Nephron progenitor cell (in vitro differentiated cells): ENCODE measurements around the gene CFAP73.

Experiments used
- DNase-seq: peaks from one replicate; pipeline ENCODE4 v3.0.0; 2021
- H3K27ac Mint-ChIP-seq: 2 replicates; pipeline ENCODE4 v1.8.0; 2021; ENCODE audit warnings: mild to moderate bottlenecking, moderate library complexity, mixed read lengths
- H3K27me3 Mint-ChIP-seq: 2 replicates; pipeline ENCODE4 v1.8.0; 2021; ENCODE audit warnings: mild to moderate bottlenecking, low read depth, mixed read lengths; ENCODE audit not compliant: poor library complexity
- H3K36me3 Mint-ChIP-seq: 2 replicates; pipeline ENCODE4 v1.8.0; 2021; ENCODE audit warnings: low read depth, mixed read lengths
- H3K4me1 Mint-ChIP-seq: 2 replicates; pipeline ENCODE4 v1.8.0; 2021; ENCODE audit warnings: mixed read lengths
- H3K4me3 Mint-ChIP-seq: 2 replicates; pipeline ENCODE4 v1.8.0; 2021; ENCODE audit warnings: mild to moderate bottlenecking, moderate library complexity, mixed read lengths
- H3K9me3 Mint-ChIP-seq: 2 replicates; pipeline ENCODE4 v1.8.0; 2021; ENCODE audit warnings: mild to moderate bottlenecking, moderate library complexity, mixed read lengths
- TF ChIP-seq, protein P1 (sequence below): fragments of 200-600 bp; sonication (generic); IDR thresholded peaks from 2 replicates; pipeline ENCODE4 v1.5.0; 2021; ENCODE audit warnings: antibody characterized with exemption

The CFAP73 gene

DNA sequence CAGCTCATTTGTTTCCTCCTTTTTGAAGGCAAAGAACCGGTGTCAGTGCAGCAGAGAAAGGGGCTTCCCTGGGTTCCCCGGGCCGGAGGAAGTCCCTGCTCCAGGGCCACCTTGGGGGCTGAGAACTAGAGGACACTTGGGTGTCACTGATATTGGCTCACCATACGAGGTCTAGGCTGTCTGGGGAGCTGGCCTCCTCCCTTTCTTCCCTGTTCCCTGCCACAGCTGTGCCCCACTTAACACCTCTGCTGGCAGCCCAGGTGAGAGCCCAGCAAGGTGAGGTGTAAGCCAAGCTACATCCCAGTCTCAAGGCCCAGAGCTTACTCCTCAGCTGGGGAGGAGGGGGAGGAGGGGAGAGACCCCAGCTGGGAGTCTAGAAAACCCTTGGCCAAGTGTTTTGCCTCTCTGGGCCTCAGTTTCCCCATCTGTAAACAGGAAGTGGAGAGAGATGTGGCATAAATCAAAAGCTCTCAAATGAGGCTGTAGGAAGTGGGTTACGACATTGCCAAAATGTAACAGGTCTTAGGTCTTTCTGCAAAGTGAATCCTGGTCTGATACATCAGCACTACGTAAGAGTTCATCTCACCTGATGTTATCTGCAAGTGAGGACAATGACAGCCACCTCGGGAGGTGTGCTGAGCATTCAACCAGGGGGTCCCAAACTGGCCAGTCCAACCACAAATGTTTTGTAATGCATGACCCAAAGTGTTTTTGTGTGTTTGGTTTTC lies 39.5 kb upstream of the CFAP73 start:
- TF ChIP-seq, protein P1, sequence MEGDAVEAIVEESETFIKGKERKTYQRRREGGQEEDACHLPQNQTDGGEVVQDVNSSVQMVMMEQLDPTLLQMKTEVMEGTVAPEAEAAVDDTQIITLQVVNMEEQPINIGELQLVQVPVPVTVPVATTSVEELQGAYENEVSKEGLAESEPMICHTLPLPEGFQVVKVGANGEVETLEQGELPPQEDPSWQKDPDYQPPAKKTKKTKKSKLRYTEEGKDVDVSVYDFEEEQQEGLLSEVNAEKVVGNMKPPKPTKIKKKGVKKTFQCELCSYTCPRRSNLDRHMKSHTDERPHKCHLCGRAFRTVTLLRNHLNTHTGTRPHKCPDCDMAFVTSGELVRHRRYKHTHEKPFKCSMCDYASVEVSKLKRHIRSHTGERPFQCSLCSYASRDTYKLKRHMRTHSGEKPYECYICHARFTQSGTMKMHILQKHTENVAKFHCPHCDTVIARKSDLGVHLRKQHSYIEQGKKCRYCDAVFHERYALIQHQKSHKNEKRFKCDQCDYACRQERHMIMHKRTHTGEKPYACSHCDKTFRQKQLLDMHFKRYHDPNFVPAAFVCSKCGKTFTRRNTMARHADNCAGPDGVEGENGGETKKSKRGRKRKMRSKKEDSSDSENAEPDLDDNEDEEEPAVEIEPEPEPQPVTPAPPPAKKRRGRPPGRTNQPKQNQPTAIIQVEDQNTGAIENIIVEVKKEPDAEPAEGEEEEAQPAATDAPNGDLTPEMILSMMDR = no peak
- H3K36me3 Mint-ChIP-seq = no peaks in the 10 kb centered on the region
- no peak for DNase-seq
- peaks cover 3% of the 10 kb centered on the region for H3K4me1 Mint-ChIP-seq
- H3K4me3 Mint-ChIP-seq = no peak overlapping the region
- H3K27ac Mint-ChIP-seq = no peak overlapping the region
- peaks cover 37% of the 10 kb centered on the region for H3K27me3 Mint-ChIP-seq
- no peaks in the 10 kb centered on the region for H3K9me3 Mint-ChIP-seq

DNA sequence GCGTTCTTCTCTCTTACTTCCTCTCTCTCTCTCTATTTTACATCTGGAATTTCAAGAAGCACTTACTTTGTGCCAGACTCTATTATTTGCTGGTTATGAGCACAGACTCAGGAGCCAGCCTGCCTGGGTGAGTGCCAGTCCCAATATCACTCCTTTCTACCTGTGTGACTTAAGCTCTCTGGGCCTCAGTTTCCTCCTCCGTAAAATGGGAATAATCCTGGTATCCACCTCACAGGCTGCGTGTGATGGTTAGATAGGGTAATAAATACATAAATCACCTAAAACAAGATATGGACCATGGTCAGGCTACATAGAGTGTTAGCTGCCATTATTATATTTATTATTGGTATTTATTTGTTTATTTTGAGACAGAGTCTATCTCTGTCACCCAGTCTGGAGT lies 38.3 kb upstream of the CFAP73 start:
- Mint-ChIP-seq H3K9me3 (no peaks in the 10 kb centered on the region), H3K27me3 (peaks cover 31% of the 10 kb centered on the region), H3K36me3 (no peaks in the 10 kb centered on the region), H3K4me3 (no peak overlapping the region), H3K4me1 (peaks cover 3% of the 10 kb centered on the region), H3K27ac (no peak overlapping the region)
- no peak for DNase-seq
- TF ChIP-seq, protein P1 = no peak

DNA sequence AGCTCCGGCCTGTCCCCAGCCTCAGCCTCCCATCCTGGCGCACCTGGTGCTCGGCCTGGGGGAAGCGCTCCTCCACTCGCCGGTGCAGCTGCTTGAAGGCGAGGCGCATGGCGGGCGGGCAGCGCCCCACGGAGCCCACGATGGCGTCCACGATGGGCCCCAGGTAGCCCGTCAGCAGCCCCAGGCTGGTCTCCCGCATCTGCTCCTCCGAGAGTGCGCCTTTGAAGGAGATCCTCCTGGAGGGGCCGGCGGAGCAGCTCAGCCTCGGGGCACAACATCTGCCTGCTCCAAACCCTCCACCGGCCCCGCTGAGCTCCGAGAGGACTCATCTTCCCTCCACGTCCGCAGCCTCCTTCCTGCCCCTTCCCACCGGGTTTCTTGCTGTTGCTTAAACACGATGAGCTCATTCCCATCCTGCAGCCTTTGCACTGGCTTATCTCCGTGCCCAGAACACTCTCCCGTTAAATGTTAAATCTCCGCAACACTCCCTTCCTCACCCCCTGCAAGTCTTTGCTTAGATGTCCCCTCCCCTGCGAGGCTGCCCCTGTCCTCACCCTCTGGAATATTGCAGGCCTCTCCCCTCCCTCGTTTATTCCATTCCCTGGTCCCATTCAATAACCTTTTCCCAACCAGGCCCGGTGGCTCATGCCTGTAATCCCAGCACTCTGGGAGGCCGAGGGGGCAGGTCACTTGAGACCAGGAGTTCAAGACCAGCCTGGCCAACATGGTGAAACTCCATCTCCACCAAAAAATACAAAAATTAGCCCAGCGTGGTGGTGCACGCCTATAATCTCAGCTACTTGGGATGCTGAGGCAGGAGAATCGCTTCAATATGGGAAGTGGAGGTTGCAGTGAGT lies 37.3 kb upstream of the CFAP73 start:
- Mint-ChIP-seq H3K36me3 (no peaks in the 10 kb centered on the region), H3K27ac (no peak overlapping the region), H3K27me3 (peaks cover 21% of the 10 kb centered on the region), H3K4me1 (peaks cover 3% of the 10 kb centered on the region), H3K9me3 (no peaks in the 10 kb centered on the region), H3K4me3 (no peak overlapping the region)
- no peak for DNase-seq
- TF ChIP-seq, protein P1 = no peak

DNA sequence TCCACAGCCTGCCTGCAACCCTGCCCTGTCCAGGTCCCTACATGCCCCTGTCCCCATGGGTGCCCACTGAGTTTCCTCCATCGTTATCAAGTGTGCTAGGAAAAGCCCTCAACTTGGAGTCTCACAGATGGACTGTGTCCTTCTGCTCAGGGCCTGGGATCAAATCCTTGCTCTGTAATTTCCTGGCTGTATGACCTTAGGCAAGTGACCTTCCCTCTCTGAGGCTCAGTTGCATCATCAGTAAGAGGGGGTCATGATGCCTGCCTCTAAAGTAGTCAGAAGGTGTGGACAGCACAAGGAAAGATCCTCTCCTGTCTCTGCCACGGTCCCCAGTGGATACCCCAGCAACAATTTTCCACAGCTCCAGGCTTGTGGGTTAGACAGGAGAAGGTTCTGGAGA lies 36.1 kb upstream of the CFAP73 start:
- no peak for DNase-seq
- TF ChIP-seq, protein P1 = no peak
- H3K4me1 Mint-ChIP-seq = peaks cover 3% of the 10 kb centered on the region
- H3K9me3 Mint-ChIP-seq = no peaks in the 10 kb centered on the region
- H3K27ac Mint-ChIP-seq = no peak overlapping the region
- no peaks in the 10 kb centered on the region for H3K36me3 Mint-ChIP-seq
- no peak overlapping the region for H3K4me3 Mint-ChIP-seq
- H3K27me3 Mint-ChIP-seq = peaks cover 16% of the 10 kb centered on the region

DNA sequence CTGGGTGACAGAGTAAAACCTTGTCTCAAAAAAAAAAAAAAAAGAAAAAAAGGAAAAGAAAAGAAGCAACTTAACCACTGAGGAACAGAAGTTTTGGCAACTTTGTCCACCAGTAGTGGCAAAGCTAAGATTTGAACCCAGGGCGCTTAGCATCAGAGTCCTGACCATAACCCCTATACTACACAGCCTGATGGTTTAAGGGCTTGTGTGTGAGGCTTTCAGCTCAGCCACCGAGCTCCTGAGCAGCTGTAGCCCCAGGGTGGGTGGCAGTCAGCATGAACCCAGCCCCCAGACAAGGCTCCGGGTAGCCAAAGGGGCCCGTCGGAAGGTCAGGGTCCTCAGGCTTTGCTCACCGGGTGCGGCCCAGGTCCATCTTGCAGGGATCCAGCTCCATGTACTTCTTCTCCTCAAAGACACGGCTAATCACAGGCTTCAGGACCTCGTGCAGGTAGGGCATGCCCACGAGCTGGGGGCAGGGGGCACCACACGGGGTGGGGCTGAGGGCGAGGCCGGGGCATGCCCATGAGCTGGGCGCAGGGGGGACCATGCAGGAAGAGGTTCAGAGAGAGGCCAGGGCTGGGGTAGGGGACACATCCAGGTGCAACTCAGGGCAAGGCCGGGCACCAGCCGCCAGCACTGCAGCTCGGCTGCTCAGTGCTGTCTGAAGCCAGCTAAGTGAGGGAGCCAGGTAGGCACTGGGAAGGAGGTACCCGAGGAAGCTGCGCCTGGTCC lies 34.9 kb upstream of the CFAP73 start:
- no peak overlapping the region for H3K27ac Mint-ChIP-seq
- no peaks in the 10 kb centered on the region for H3K36me3 Mint-ChIP-seq
- no peak overlapping the region for H3K4me3 Mint-ChIP-seq
- peaks cover 16% of the 10 kb centered on the region for H3K27me3 Mint-ChIP-seq
- H3K9me3 Mint-ChIP-seq = no peaks in the 10 kb centered on the region
- TF ChIP-seq, protein P1 = no peak
- no peak for DNase-seq
- H3K4me1 Mint-ChIP-seq = peaks cover 3% of the 10 kb centered on the region
